GM21786 (cell line): ENCODE data around the gene ROBO3.

Experiments used
- ATAC-seq: cut with Tn5 transposase; IDR thresholded peaks from one replicate; pipeline ENCODE4 v1.9.1; 2021; ENCODE audit not compliant: unreplicated experiment

Gene ROBO3

GRCh38 chr11:124841840-124842239 is 23.4 kb upstream of the ROBO3 start:
- no peak for ATAC-seq

- no peak for ATAC-seq
Observed at GRCh38 chr11:124842305-124842704, 22.9 kb upstream of the ROBO3 start.

GRCh38 chr11:124843616-124843910 is 21.7 kb upstream of the ROBO3 start:
- ATAC-seq: no peak

GRCh38 chr11:124844664-124845079 is 20.6 kb upstream of the ROBO3 start:
- no peak for ATAC-seq

GRCh38 chr11:124846070-124846673 is 19.1 kb upstream of the ROBO3 start:
- ATAC-seq: no peak

GRCh38 chr11:124859171-124859570 is 6.1 kb upstream of the ROBO3 start:
- ATAC-seq: no peak

GRCh38 chr11:124861670-124862069 is 3.6 kb upstream of the ROBO3 start:
- ATAC-seq: no peak

GRCh38 chr11:124863137-124863825 is 2.0 kb upstream of the ROBO3 start:
- no peak for ATAC-seq

- ATAC-seq: no peak
Observed at GRCh38 chr11:124863826-124864165, 1.4 kb upstream of the ROBO3 start.

GRCh38 chr11:124864176-124864891 is 898 bp upstream of the ROBO3 start:
- ATAC-seq: no peak

GRCh38 chr11:124864892-124865180 is 396 bp upstream of the ROBO3 start:
- ATAC-seq: no peak

- ATAC-seq: peak; percentile 45
Observed at GRCh38 chr11:124865902-124866851, 945 bp downstream of the ROBO3 start.

GRCh38 chr11:124867700-124868099 is 2.5 kb downstream of the ROBO3 start:
- ATAC-seq: peak; percentile 71

GRCh38 chr11:124868331-124869274 is 3.4 kb downstream of the ROBO3 start:
- ATAC-seq: no peak

GRCh38 chr11:124869331-124869730 is 4.1 kb downstream of the ROBO3 start:
- ATAC-seq: no peak

- no peak for ATAC-seq
Observed at GRCh38 chr11:124869856-124870387, 4.7 kb downstream of the ROBO3 start.

GRCh38 chr11:124870430-124870829 is 5.2 kb downstream of the ROBO3 start:
- ATAC-seq: no peak

GRCh38 chr11:124872280-124872679 is 7.0 kb downstream of the ROBO3 start:
- no peak for ATAC-seq

- no peak for ATAC-seq
Observed at GRCh38 chr11:124872741-124873140, 7.5 kb downstream of the ROBO3 start.

GRCh38 chr11:124873951-124874350 is 8.7 kb downstream of the ROBO3 start:
- no peak for ATAC-seq
